HG02642 (cell line): ENCODE measurements around the gene PKD2L1.
"Not testable (repeated sequence)": the region's sequence is repeated elsewhere in the genome, so short reads cannot be mapped to it uniquely, and the experiment has no call there.

Experiments used
- ATAC-seq: cut with Tn5 transposase; IDR thresholded peaks from one replicate; pipeline ENCODE4 v1.9.1; 2021; ENCODE audit warnings: mild to moderate bottlenecking; ENCODE audit not compliant: unreplicated experiment, poor library complexity

The PKD2L1 gene

GRCh38 chr10:100289641-100290040 lies 40.4 kb downstream of the PKD2L1 start:
- ATAC-seq = no peak

GRCh38 chr10:100288196-100288595 lies 41.8 kb downstream of the PKD2L1 start:
- no peak for ATAC-seq

GRCh38 chr10:100287756-100288155 lies 42.3 kb downstream of the PKD2L1 start:
- ATAC-seq = no peak

DNA sequence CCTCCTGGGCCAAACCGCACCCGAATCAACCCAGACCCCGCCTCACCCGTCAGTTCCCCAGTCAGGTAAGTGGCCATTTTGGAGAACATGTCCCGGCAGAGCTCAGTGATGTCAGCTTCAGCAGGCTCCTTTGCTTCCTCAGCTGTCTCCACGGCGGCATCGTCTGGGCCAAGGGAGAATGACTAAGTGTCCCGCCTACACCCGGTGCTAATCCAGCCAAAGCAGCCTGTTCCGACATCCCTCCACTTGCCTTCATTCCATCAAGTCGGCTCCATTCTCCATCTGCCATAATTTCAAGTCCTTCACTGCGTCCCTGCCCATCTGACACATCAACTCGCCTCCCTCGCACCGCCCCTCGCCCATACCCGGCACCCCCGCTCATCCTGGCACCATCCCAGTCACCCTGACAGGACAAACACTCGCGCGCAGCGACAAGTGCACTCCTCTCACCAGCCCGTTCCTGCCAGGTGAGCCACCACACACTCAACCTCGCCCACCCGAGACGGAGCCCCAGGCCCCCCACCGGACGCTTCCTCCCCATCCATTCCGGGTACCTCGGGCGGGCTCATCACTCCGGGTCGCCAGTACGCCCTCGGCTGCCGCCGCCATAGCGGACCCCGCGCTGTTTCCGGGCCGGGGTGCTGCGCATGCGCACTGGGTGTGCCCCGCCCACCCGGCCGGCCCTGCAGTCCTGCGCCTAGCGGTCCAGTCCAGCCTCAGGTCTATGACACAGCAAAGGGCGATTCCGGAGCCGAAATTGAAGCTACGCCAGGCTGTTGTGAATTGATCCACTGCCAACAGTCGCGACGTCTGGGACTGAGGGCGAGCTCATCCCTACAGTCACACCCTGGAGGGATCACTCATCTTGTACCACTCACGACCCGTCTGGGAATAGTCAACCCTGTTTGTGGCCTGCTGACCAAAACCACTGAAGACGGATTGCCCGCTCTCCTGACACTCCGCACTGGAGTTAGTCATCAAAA lies 43.7 kb downstream of the PKD2L1 start, which contains the start of gene BLOC1S2:
BLOC1S2 (minus strand) TSS at position 630 of the 983 bp plus-strand sequence; CDS start at position 609, 21 bp downstream.
- ATAC-seq = peak; percentile 93

DNA sequence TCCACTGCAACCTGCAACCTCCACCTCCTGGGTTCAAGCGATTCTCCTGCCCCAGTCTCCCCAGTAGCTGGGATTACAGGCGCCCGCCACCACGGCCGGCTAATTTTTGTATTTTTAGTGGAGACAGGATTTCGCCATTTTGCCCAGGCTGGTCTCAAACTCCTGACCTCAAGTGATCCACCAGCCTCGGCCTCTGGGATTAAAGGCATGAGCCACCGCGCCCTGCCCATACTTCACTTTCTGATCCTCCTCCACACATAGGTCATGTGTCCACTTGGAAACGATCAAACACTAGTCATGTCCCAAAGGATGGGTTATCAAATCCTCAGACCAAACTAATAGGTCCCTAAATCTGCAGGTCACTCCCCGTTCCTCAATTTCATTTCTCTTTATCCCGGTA lies 44.7 kb downstream of the PKD2L1 start:
- ATAC-seq = not testable (repeated sequence)

DNA sequence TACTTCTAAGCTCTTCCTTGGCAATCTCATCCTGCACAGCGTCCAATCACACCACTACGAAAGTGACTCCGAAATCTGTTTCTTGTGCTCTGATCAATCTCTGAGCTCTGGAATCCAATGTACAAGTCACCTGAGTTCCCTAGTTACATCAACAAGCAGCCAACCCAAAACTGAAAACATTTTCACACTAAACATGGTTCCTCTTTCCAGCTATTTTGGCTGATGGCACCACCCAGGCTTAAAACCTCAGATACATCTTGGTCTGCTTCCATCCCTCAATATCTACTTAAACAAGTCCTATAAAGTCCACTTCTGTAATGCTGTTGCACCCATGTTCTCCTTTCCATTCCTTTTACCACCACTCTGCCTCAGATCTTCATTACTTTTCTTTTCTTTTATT lies 47.1 kb downstream of the PKD2L1 start:
- ATAC-seq = no peak

DNA sequence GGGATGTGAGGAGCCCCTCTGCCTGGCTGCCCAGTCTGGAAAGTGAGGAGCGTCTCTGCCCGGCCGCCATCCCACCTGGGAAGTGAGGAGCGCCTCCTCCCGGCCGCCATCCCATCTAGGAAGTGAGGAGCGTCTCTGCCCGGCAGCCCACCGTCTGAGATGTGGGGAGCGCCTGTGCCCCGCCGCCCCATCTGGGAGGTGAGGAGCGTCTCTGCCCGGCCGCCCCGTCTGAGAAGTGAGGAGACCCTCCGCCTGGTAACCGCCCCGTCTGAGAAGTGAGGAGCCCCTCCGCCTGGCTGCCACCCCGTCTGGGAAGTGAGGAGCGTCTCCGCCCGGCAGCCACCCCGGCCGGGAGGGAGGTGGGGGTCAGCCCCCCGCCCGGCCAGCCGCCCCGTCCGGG lies 53.1 kb downstream of the PKD2L1 start:
- not testable (repeated sequence) for ATAC-seq

- peak; percentile 78 for ATAC-seq
Observed at GRCh38 chr10:100267239-100268104, 62.6 kb downstream of the PKD2L1 start, which contains the start of gene CWF19L1. Gene CWF19L1, minus strand, starts transcription at chr10:100267638. Its CDS starts 45 bp downstream, at chr10:100267593.

DNA sequence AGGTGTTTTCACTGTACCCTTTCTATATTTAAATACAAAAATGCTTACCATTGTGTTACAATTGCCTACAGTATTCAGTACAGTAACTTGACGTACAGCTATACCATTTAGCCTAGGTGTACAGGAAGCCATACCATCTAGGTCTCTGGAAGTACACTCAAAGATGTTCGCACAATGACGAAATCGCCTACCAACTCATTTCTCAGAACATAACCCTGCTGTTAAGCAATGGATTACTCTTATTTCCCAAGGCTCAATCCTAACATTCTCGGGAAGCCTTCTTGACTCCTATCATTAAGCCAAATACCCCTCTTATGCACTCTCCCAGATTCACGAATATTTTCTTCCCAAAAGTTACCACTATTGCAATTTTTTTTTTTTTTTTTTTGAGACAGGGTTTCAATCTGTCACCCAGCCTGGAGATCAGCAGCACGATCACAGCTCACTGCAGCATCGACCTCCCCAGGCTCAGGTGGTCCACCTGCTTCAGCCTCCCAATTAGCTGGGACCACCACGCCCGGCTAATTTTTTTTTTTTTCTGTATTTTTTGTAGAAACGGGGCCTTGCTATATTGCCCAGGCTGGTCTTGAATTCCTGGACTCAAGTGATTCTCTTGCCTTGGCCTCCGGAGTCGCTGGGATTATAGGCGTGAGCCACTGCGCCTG lies 64.1 kb downstream of the PKD2L1 start:
- ATAC-seq = no peak

GRCh38 chr10:100254191-100254590 lies 75.8 kb downstream of the PKD2L1 start:
- ATAC-seq = no peak

DNA sequence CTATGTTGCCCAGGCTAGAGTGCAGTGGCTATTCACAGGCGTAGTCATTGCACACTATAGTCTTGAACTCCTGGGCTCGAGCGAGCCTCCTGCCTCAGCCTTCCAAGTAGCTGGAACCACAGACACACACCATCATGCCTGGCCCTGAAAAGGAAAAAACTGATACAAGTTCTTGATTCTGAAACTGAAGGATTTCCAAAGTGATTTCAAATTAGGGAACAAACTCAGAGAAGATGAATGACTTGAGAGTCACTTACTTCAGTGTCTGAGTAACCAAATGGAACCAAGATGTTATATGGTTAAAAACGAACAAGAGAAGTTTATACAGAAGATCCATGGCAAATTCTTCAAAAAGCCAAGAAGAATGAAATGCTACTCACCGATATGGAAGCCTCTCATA lies 77.0 kb downstream of the PKD2L1 start:
- ATAC-seq = no peak

DNA sequence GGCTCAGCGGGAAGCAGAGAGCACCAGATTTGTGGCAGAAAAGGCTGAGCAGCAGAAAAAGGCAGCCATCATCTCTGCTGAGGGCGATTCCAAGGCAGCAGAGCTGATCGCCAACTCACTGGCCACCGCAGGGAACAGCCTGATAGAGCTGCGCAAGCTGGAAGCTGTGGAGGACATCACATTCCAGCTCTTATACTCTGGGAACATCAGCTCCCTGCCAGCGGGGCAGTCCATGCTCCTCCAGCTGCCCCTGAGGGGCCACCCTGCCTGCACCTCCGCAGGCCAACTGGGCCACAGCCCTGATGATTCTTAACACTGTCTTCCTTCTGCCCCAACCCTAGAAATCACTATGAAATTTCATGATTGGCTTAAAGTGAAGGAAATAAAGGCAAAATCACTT lies 81.2 kb downstream of the PKD2L1 start:
- ATAC-seq = no peak

DNA sequence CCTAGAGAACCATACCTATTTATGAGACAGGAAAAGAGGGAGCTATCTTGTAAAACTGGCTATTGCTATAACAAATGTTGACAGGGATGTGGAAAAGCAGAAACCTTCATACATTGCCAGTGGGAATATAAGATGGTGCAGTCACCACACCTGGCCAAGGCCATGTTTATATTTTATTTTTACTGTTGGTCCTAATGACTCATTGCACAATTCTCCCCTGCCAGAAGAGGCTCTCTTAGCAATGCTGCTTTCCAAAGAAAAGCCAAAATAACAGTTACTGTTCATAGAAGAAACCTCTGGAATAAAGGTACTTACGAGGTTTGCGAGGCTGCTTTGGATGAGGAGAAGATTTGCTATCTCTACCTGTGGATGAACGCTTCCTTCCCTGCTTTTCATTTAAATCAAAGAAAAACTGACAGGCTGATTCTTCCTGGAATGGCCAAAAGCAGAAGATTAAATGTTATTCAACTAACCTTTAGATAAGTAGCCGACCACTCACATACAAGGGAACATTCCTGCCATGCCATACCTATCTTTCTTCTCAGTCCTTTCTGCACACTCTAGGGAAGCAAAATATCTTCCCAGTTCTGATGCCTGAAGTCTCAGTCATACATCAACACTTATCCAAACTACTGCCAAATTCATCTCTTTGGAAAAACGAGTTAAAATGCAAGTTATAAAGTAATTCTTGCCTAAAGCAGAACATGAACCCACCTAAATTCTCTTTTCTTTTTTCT lies 84.4 kb downstream of the PKD2L1 start:
- ATAC-seq = no peak

GRCh38 chr10:100239851-100240250 lies 90.2 kb downstream of the PKD2L1 start:
- no peak for ATAC-seq

DNA sequence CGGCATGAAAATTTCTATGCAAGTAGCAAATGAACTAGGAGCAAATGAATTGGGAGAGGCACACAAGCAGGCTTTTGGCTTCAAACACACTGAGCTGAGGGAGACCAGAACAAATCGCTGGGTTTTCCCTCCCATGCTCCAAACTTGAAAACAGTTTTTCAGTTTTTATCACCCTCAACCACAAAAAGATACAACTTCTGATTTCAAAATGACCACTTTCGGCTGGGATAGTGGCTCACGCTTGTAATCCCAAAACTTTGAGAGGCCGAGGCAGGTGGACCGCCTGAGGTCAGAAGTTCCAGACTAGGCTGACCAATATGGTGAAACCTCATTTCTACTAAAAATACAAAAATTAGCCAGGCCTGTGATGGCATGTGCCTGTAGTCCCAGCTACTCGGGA lies 91.6 kb downstream of the PKD2L1 start:
- no peak for ATAC-seq
